HepG2 (cell line): ENCODE data around the gene ADCY1. TPM values are rescaled to one million over a fixed set of nuclear protein-coding genes. Genes with fewer than 3 reads are reported as not detected.

Experiments used
- JUND ChIP-seq: sonication (generic); formaldehyde crosslinking; IDR thresholded peaks from 2 replicates; pipeline ENCODE4 v1.8.0; 2022; ENCODE audit warnings: mild to moderate bottlenecking, missing genetic modification reagents
- KDM5B ChIP-seq: sonication (generic); formaldehyde crosslinking; IDR thresholded peaks from 2 replicates; pipeline ENCODE4 v1.4.0; 2020; ENCODE audit warnings: missing genetic modification reagents, mild to moderate bottlenecking, borderline replicate concordance
- MED8 ChIP-seq: sonication (generic); formaldehyde crosslinking; IDR thresholded peaks from 2 replicates; pipeline ENCODE4 v1.8.1; 2023; ENCODE audit warnings: mild to moderate bottlenecking, missing genetic modification reagents; ENCODE audit not compliant: insufficient replicate concordance
- MIER2 ChIP-seq: IDR thresholded peaks from 2 replicates; pipeline ENCODE4 v1.6.1; 2016; ENCODE audit warnings: missing biosample characterization, missing genetic modification reagents
- MYNN ChIP-seq: sonication (generic); formaldehyde crosslinking; IDR thresholded peaks from 2 replicates; pipeline ENCODE4 v1.4.0; 2020; ENCODE audit warnings: mild to moderate bottlenecking, low read depth, missing genetic modification reagents
- NONO ChIP-seq, 2 experiments: fragments of 450-650 bp in 1 of 2; sonication (generic) in 1 of 2; formaldehyde crosslinking in 1 of 2; IDR thresholded peaks in 1 of 2; conservative IDR thresholded peaks in 1 of 2; 2 replicates each; pipeline versions ENCODE4 v1.6.1 to v1.8.0; 2017 to 2022; ENCODE audit warnings: mild to moderate bottlenecking in 1 of 2, missing genetic modification reagents in 1 of 2, moderate library complexity in 1 of 2
- PHF21A ChIP-seq: sonication (generic); formaldehyde crosslinking; IDR thresholded peaks from 2 replicates; pipeline ENCODE4 v1.5.0; 2020; ENCODE audit warnings: mild to moderate bottlenecking, missing genetic modification reagents
- POGZ ChIP-seq: sonication (generic); formaldehyde crosslinking; IDR thresholded peaks from 2 replicates; pipeline ENCODE4 v1.4.0; 2020; ENCODE audit warnings: mild to moderate bottlenecking, missing genetic modification reagents
- ZMYM3 ChIP-seq: sonication (generic); formaldehyde crosslinking; IDR thresholded peaks from 2 replicates; pipeline ENCODE4 v1.5.1; 2020; ENCODE audit warnings: mild to moderate bottlenecking, missing genetic modification reagents
- ZNF235 ChIP-seq: sonication (generic); formaldehyde crosslinking; IDR thresholded peaks from 2 replicates; pipeline ENCODE4 v1.8.1; 2023; ENCODE audit warnings: mild to moderate bottlenecking, missing genetic modification reagents, borderline replicate concordance
- ZNF253 ChIP-seq: sonication (generic); formaldehyde crosslinking; IDR thresholded peaks from 2 replicates; pipeline ENCODE4 v1.8.0; 2022; ENCODE audit warnings: mild to moderate bottlenecking, missing genetic modification reagents, borderline replicate concordance
- ZNF33A ChIP-seq: sonication (generic); formaldehyde crosslinking; IDR thresholded peaks from 2 replicates; pipeline ENCODE4 v1.5.1; 2020; ENCODE audit warnings: missing genetic modification reagents, mild to moderate bottlenecking, moderate library complexity, borderline replicate concordance
- ZNF547 ChIP-seq: sonication (generic); formaldehyde crosslinking; IDR thresholded peaks from 2 replicates; pipeline ENCODE4 v1.5.1; 2020; ENCODE audit warnings: mild to moderate bottlenecking, missing genetic modification reagents
- polyA plus RNA-seq, 8 experiments: library from polyadenylated mRNA; depleted of rRNA in 3 of 8; stranded (reverse) in 7 of 8; unstranded in 1 of 8; fragments of >200 nt; fragmentation: Illumina TruSeq in 4 of 8; extraction: Trizol in 4 of 8; gene quantifications; 2 replicates each; pipeline versions ENCODE4 v1.2.1 to v1.2.3, GENCODE V29; 2011 to 2016; ENCODE audit warnings: low read depth in 4 of 8, missing spikeins in 1 of 8, mixed read lengths in 1 of 8; ENCODE audit not compliant: insufficient read depth in 1 of 8
- total RNA-seq, 5 experiments: library from RNA; depleted of rRNA; stranded (reverse); fragments of >200 nt; fragmentation: Illumina TruSeq; extraction: Trizol; gene quantifications; 2 replicates each; pipeline ENCODE4 v1.2.3, GENCODE V29; 2016; ENCODE audit warnings: low read depth in 1 of 5
- TF ChIP-seq, protein P1 (sequence below): sonication (generic); formaldehyde crosslinking; conservative IDR thresholded peaks from 2 replicates; pipeline ENCODE4 v1.8.0; 2022; ENCODE audit warnings: low read depth, missing genetic modification reagents
- TF ChIP-seq, protein P2 (sequence below): sonication (generic); formaldehyde crosslinking; IDR thresholded peaks from 2 replicates; pipeline ENCODE4 v1.4.0; 2020; ENCODE audit warnings: mild to moderate bottlenecking, low read depth, missing genetic modification reagents
- TF ChIP-seq, protein P3 (sequence below): sonication (generic); formaldehyde crosslinking; IDR thresholded peaks from 2 replicates; pipeline ENCODE4 v1.5.0; 2020; ENCODE audit warnings: mild to moderate bottlenecking, missing genetic modification reagents
- TF ChIP-seq, protein P4 (sequence below): sonication (generic); formaldehyde crosslinking; IDR thresholded peaks from 2 replicates; pipeline ENCODE4 v1.5.1; 2020; ENCODE audit warnings: missing genetic modification reagents, mild to moderate bottlenecking, borderline replicate concordance
- TF ChIP-seq, protein P5 (sequence below): sonication (generic); formaldehyde crosslinking; IDR thresholded peaks from 2 replicates; pipeline ENCODE4 v1.4.0; 2020; ENCODE audit warnings: missing genetic modification reagents

ADCY1 gene
- total and polyA plus RNA-seq, 2 of the 13 experiments (the other 11 are each of a cell fraction or from before 2014, with no cell fraction given) = 0.80 to 1.2 TPM

DNA sequence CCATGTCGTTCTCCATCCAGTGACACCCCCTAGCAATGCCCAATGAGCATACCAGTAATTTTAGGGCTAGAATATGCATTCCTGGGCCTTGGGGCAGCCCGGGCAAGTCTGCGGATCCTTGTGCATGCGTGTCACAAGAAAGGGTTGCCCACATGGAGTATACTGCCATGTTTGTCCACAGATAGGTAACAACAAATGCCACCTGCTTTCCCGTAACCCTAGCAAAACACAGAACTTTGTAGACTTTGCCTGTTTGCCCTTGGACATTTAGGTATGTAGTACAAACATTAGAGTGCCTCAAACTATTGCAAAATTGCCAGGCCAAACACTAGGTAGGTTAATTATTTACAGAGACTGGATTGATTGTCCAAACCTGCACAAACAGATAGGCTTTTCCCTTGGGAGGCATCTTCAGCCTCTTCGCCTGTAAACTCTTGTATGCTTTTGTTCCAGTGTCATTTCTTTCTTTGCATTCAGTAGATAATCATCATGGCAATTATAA lies 117.0 kb downstream of the ADCY1 start (continued):
- TF ChIP-seq, protein P1, sequence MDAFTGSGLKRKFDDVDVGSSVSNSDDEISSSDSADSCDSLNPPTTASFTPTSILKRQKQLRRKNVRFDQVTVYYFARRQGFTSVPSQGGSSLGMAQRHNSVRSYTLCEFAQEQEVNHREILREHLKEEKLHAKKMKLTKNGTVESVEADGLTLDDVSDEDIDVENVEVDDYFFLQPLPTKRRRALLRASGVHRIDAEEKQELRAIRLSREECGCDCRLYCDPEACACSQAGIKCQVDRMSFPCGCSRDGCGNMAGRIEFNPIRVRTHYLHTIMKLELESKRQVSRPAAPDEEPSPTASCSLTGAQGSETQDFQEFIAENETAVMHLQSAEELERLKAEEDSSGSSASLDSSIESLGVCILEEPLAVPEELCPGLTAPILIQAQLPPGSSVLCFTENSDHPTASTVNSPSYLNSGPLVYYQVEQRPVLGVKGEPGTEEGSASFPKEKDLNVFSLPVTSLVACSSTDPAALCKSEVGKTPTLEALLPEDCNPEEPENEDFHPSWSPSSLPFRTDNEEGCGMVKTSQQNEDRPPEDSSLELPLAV (CRISPR knock-in tag) = no peak
- TF ChIP-seq POGZ (CRISPR knock-in tag) = peak; percentile 84; the same call in 1 of the 2 replicates
- TF ChIP-seq, protein P2, sequence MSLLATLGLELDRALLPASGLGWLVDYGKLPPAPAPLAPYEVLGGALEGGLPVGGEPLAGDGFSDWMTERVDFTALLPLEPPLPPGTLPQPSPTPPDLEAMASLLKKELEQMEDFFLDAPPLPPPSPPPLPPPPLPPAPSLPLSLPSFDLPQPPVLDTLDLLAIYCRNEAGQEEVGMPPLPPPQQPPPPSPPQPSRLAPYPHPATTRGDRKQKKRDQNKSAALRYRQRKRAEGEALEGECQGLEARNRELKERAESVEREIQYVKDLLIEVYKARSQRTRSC (CRISPR knock-in tag) = no peak
- TF ChIP-seq, protein P3, sequence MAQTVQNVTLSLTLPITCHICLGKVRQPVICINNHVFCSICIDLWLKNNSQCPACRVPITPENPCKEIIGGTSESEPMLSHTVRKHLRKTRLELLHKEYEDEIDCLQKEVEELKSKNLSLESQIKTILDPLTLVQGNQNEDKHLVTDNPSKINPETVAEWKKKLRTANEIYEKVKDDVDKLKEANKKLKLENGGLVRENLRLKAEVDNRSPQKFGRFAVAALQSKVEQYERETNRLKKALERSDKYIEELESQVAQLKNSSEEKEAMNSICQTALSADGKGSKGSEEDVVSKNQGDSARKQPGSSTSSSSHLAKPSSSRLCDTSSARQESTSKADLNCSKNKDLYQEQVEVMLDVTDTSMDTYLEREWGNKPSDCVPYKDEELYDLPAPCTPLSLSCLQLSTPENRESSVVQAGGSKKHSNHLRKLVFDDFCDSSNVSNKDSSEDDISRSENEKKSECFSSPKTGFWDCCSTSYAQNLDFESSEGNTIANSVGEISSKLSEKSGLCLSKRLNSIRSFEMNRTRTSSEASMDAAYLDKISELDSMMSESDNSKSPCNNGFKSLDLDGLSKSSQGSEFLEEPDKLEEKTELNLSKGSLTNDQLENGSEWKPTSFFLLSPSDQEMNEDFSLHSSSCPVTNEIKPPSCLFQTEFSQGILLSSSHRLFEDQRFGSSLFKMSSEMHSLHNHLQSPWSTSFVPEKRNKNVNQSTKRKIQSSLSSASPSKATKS = peak; percentile 72; the same call in 1 of the 2 replicates
- TF ChIP-seq ZNF235 (CRISPR knock-in tag) = no peak
- TF ChIP-seq ZMYM3 = no peak
- TF ChIP-seq MYNN (CRISPR knock-in tag) = no peak
- peak; percentile 85; the same call in 1 of the 2 replicates for TF ChIP-seq ZNF33A
- no peak for TF ChIP-seq MED8 (CRISPR knock-in tag)
- TF ChIP-seq, protein P4, sequence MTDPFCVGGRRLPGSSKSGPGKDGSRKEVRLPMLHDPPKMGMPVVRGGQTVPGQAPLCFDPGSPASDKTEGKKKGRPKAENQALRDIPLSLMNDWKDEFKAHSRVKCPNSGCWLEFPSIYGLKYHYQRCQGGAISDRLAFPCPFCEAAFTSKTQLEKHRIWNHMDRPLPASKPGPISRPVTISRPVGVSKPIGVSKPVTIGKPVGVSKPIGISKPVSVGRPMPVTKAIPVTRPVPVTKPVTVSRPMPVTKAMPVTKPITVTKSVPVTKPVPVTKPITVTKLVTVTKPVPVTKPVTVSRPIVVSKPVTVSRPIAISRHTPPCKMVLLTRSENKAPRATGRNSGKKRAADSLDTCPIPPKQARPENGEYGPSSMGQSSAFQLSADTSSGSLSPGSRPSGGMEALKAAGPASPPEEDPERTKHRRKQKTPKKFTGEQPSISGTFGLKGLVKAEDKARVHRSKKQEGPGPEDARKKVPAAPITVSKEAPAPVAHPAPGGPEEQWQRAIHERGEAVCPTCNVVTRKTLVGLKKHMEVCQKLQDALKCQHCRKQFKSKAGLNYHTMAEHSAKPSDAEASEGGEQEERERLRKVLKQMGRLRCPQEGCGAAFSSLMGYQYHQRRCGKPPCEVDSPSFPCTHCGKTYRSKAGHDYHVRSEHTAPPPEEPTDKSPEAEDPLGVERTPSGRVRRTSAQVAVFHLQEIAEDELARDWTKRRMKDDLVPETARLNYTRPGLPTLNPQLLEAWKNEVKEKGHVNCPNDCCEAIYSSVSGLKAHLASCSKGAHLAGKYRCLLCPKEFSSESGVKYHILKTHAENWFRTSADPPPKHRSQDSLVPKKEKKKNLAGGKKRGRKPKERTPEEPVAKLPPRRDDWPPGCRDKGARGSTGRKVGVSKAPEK (CRISPR knock-in tag) = no peak
- TF ChIP-seq KDM5B (CRISPR knock-in tag) = no peak
- TF ChIP-seq ZNF547 (CRISPR knock-in tag) = no peak
- TF ChIP-seq ZNF253 (CRISPR knock-in tag) = peak; percentile 86; the same call in 1 of the 2 replicates
- peak; percentile 94 for TF ChIP-seq PHF21A (CRISPR knock-in tag)
- no peak for TF ChIP-seq NONO (IDR thresholded peaks at IDR 0.05)
- TF ChIP-seq NONO (CRISPR knock-in tag; conservative IDR thresholded peaks at IDR 0.05) = peak; percentile 95
- TF ChIP-seq MIER2 (CRISPR knock-in tag) = peak; percentile 84
- TF ChIP-seq JUND (CRISPR knock-in tag) = 0 out of 2 replicates have a peak, but pooled peaks have one; percentile 11
- TF ChIP-seq, protein P5, sequence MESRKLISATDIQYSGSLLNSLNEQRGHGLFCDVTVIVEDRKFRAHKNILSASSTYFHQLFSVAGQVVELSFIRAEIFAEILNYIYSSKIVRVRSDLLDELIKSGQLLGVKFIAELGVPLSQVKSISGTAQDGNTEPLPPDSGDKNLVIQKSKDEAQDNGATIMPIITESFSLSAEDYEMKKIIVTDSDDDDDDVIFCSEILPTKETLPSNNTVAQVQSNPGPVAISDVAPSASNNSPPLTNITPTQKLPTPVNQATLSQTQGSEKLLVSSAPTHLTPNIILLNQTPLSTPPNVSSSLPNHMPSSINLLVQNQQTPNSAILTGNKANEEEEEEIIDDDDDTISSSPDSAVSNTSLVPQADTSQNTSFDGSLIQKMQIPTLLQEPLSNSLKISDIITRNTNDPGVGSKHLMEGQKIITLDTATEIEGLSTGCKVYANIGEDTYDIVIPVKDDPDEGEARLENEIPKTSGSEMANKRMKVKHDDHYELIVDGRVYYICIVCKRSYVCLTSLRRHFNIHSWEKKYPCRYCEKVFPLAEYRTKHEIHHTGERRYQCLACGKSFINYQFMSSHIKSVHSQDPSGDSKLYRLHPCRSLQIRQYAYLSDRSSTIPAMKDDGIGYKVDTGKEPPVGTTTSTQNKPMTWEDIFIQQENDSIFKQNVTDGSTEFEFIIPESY = peak; percentile 56
